Fibroblast of the aortic adventitia (primary cell): ENCODE results near the gene DIAPH3. TPM values are rescaled to one million over a fixed set of nuclear protein-coding genes. Genes with fewer than 3 reads are reported as not detected.
A peak's percentile ranks its signal among the peaks of the same experiment; 100 is the strongest.

Experiments used
- DNase-seq: peaks from one replicate; pipeline ENCODE4 v3.0.0-alpha.2; 2010; ENCODE audit warnings: low read depth
- H3K4me3 ChIP-seq: 2 replicates; pipeline ENCODE4 v1.5.1; 2011; ENCODE audit warnings: low read depth, mild to moderate bottlenecking, control low read depth, low read length, moderate library complexity
- total RNA-seq: library from RNA; depleted of rRNA; stranded (reverse); fragments of >200 nt; gene quantifications from 2 replicates; pipeline ENCODE4 v1.2.3, GENCODE V29; 2012; ENCODE audit warnings: low replicate concordance
- TF ChIP-seq, protein P1 (sequence below): IDR thresholded peaks from 2 replicates; pipeline ENCODE4 v1.5.1; 2011; ENCODE audit warnings: mild to moderate bottlenecking, low read length, control low read depth, inconsistent platforms; ENCODE audit not compliant: insufficient read depth

Gene DIAPH3
- total RNA-seq, 1 donor, result 40.9 TPM

DNA sequence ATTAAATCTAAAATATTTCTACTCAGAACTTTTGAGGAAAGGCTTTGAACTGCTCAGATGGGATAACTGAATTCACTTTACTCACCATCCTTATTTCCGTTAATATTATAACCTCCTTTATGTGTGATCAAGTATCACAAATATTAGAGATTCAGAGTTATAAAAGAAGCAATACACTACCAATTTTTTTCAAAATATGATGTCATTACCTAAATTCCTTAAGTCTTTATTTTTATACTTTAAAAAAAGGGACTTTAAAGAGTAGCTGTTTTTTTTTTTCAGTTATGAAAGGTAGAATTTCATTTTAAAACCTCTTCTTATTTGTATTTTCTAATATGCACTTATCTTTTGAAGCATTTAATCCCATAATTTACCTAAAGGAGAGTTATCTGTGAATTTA lies 239.5 kb downstream of the DIAPH3 start:
- DNase-seq, result no peak
- H3K4me3 ChIP-seq, result no peak overlapping the region
- TF ChIP-seq, protein P1, sequence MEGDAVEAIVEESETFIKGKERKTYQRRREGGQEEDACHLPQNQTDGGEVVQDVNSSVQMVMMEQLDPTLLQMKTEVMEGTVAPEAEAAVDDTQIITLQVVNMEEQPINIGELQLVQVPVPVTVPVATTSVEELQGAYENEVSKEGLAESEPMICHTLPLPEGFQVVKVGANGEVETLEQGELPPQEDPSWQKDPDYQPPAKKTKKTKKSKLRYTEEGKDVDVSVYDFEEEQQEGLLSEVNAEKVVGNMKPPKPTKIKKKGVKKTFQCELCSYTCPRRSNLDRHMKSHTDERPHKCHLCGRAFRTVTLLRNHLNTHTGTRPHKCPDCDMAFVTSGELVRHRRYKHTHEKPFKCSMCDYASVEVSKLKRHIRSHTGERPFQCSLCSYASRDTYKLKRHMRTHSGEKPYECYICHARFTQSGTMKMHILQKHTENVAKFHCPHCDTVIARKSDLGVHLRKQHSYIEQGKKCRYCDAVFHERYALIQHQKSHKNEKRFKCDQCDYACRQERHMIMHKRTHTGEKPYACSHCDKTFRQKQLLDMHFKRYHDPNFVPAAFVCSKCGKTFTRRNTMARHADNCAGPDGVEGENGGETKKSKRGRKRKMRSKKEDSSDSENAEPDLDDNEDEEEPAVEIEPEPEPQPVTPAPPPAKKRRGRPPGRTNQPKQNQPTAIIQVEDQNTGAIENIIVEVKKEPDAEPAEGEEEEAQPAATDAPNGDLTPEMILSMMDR, result no peak

DNA sequence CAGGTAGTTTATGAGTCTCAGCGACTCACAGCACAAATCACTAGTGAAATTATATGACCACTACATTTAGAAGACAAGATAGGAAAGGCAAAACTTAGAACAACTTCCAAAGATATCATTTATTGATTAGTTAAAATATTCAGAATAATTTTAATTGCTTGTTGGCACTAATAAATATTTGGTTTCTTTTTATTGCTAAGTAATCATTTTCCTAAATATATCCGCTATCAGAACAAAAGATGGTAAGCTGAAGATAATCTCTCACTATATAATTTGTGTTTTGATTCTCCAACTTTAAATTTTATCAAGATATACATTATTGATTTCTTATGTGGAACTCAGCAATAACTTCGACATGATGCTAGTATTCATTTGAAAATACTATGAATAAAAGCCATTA lies 248.5 kb downstream of the DIAPH3 start:
- DNase-seq, result no peak
- TF ChIP-seq, protein P1, result no peak
- H3K4me3 ChIP-seq, result no peak overlapping the region

DNA sequence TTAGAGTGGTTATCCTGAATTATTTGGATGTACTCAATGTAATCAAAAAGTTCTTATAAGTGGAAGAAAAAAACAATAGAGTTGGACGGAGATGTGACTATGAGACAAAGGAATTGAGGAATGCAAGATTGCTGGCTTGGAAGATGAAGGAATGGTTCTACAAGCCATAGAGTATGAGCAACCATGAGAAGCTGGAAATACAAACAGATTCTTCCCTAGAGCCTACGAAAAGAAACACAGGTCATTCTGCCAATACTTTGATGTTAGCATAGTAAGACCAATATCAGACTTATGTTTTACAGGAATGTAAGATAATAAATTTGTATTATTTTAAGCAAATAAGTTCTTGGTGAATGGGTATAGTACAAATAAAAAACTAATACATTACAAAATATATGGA lies 249.2 kb downstream of the DIAPH3 start:
- TF ChIP-seq, protein P1, result no peak
- no peak overlapping the region for H3K4me3 ChIP-seq
- DNase-seq, result peak; percentile 74

GRCh38 chr13:59906413-59907049 lies 257.2 kb downstream of the DIAPH3 start:
- H3K4me3 ChIP-seq, result no peak overlapping the region
- TF ChIP-seq, protein P1, result peak; percentile 75
- peak; percentile 78 for DNase-seq

DNA sequence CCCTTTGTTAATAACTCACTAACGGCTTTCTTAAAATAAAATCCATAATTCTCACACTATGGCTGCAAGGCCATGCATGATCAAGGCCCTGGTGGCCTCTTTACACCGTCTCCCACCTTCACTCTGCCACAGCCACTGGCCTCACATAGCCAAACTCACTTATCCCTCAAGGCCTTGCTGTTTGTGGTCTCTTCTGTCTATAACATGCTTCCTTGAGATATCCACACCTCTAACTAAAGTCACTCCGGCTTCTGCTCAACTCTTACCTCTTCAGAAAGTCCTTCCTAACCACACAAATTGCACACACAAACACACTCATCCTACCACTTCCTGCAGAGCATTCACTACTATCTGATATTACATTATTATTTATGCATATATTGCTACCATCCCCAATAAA lies 262.5 kb downstream of the DIAPH3 start:
- H3K4me3 ChIP-seq, result no peak overlapping the region
- no peak for DNase-seq
- TF ChIP-seq, protein P1, result no peak

GRCh38 chr13:59898066-59898465 lies 265.7 kb downstream of the DIAPH3 start:
- no peak overlapping the region for H3K4me3 ChIP-seq
- DNase-seq, result no peak
- TF ChIP-seq, protein P1, result no peak

GRCh38 chr13:59893266-59893665 lies 270.5 kb downstream of the DIAPH3 start:
- H3K4me3 ChIP-seq, result no peak overlapping the region
- TF ChIP-seq, protein P1, result no peak
- no peak for DNase-seq
